Nephron progenitor cell (in vitro differentiated cells): Measurements from ENCODE around the gene ZMYND15.

Experiments used
- DNase-seq: peaks from one replicate; pipeline ENCODE4 v3.0.0; 2021
- H3K27ac Mint-ChIP-seq: 2 replicates; pipeline ENCODE4 v1.8.0; 2021; ENCODE audit warnings: mild to moderate bottlenecking, moderate library complexity, mixed read lengths
- H3K27me3 Mint-ChIP-seq: 2 replicates; pipeline ENCODE4 v1.8.0; 2021; ENCODE audit warnings: mild to moderate bottlenecking, low read depth, mixed read lengths; ENCODE audit not compliant: poor library complexity
- H3K36me3 Mint-ChIP-seq: 2 replicates; pipeline ENCODE4 v1.8.0; 2021; ENCODE audit warnings: low read depth, mixed read lengths
- H3K4me1 Mint-ChIP-seq: 2 replicates; pipeline ENCODE4 v1.8.0; 2021; ENCODE audit warnings: mixed read lengths
- H3K4me3 Mint-ChIP-seq: 2 replicates; pipeline ENCODE4 v1.8.0; 2021; ENCODE audit warnings: mild to moderate bottlenecking, moderate library complexity, mixed read lengths
- H3K9me3 Mint-ChIP-seq: 2 replicates; pipeline ENCODE4 v1.8.0; 2021; ENCODE audit warnings: mild to moderate bottlenecking, moderate library complexity, mixed read lengths
- CTCF ChIP-seq: fragments of 200-600 bp; sonication (generic); IDR thresholded peaks from 2 replicates; pipeline ENCODE4 v1.5.0; 2021; ENCODE audit warnings: antibody characterized with exemption

The ZMYND15 gene

GRCh38 chr17:4766201-4766600, 26.6 kb downstream of the ZMYND15 start:
- H3K36me3 Mint-ChIP-seq: no peaks in the 10 kb centered on the region
- H3K27me3 Mint-ChIP-seq: peaks cover 14% of the 10 kb centered on the region
- no peaks in the 10 kb centered on the region for H3K9me3 Mint-ChIP-seq
- no peak overlapping the region for H3K27ac Mint-ChIP-seq
- H3K4me1 Mint-ChIP-seq: no peaks in the 10 kb centered on the region
- no peak for DNase-seq
- H3K4me3 Mint-ChIP-seq: no peak overlapping the region
- TF ChIP-seq CTCF: no peak

GRCh38 chr17:4766723-4767122, 27.1 kb downstream of the ZMYND15 start:
- DNase-seq: no peak
- H3K27ac Mint-ChIP-seq: no peak overlapping the region
- TF ChIP-seq CTCF: no peak
- peaks cover 19% of the 10 kb centered on the region for H3K27me3 Mint-ChIP-seq
- H3K4me1 Mint-ChIP-seq: no peaks in the 10 kb centered on the region
- H3K4me3 Mint-ChIP-seq: no peak overlapping the region
- no peaks in the 10 kb centered on the region for H3K36me3 Mint-ChIP-seq
- H3K9me3 Mint-ChIP-seq: no peaks in the 10 kb centered on the region

GRCh38 chr17:4768298-4768697, 28.7 kb downstream of the ZMYND15 start:
- Mint-ChIP-seq H3K27ac (no peak overlapping the region), H3K36me3 (no peaks in the 10 kb centered on the region), H3K27me3 (peaks cover 23% of the 10 kb centered on the region), H3K4me1 (no peaks in the 10 kb centered on the region), H3K4me3 (no peak overlapping the region), H3K9me3 (no peaks in the 10 kb centered on the region)
- TF ChIP-seq CTCF: no peak
- DNase-seq: no peak

- Mint-ChIP-seq H3K36me3 (no peaks in the 10 kb centered on the region), H3K4me1 (peaks cover 4% of the 10 kb centered on the region), H3K9me3 (no peaks in the 10 kb centered on the region), H3K4me3 (no peak overlapping the region), H3K27me3 (peaks cover 36% of the 10 kb centered on the region), H3K27ac (no peak overlapping the region)
- DNase-seq: no peak
- no peak for TF ChIP-seq CTCF
Observed at GRCh38 chr17:4769628-4770027, 30.0 kb downstream of the ZMYND15 start.

- Mint-ChIP-seq H3K4me3 (no peak within 1 kb of the TSS), H3K27me3 (peaks cover 36% of the 10 kb centered on the region), H3K36me3 (no peaks in the 10 kb centered on the region), H3K27ac (no peak within 1 kb of the TSS), H3K9me3 (no peaks in the 10 kb centered on the region), H3K4me1 (peaks cover 4% of the 10 kb centered on the region)
- TF ChIP-seq CTCF: no peak
- no peak for DNase-seq
Observed at GRCh38 chr17:4771519-4772234, 32.0 kb downstream of the ZMYND15 start, which contains the start of gene TM4SF5. Gene TM4SF5 (plus strand): TSS chr17:4771886. CDS start chr17:4771923, 37 bp downstream.

- Mint-ChIP-seq H3K4me3 (no peak overlapping the region), H3K4me1 (peaks cover 4% of the 10 kb centered on the region), H3K27me3 (peaks cover 38% of the 10 kb centered on the region), H3K9me3 (no peaks in the 10 kb centered on the region), H3K27ac (no peak overlapping the region), H3K36me3 (no peaks in the 10 kb centered on the region)
- TF ChIP-seq CTCF: no peak
- DNase-seq: no peak
Observed at GRCh38 chr17:4772235-4772613, 32.6 kb downstream of the ZMYND15 start.
